NCI-H2107 treated with DMSO at 0.1 percent for 48 hours (cell line): ENCODE results near the gene TMEM144.
"Not testable (repeated sequence)": the region's sequence is repeated elsewhere in the genome, so short reads cannot be mapped to it uniquely, and the experiment has no call there.

ENCODE experiments used
- DNase-seq: peaks from one replicate; lab custom pipeline; 2025; ENCODE audit not compliant: unreplicated experiment; lab: John Stamatoyannopoulos, UW

Gene TMEM144

DNA sequence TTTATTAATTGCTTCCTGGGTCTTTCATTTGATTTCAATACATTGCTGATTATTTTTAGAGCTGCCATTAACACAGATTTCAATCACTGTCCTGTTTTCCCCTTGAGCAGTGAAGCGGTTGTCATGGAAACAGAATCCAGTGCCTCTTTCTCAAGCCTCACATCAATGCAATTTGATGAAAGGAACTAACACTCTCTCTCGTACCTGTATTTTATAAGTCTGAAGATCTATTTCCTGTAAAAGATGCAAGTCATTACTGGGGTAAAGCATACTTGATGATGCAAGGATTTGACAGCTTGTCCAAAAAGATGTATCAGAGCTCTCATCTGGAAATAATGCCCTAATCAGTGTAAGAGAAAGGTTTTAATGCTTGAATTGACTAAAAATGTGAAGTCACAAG lies 19.6 kb upstream of the TMEM144 start:
- no peak for DNase-seq

DNA sequence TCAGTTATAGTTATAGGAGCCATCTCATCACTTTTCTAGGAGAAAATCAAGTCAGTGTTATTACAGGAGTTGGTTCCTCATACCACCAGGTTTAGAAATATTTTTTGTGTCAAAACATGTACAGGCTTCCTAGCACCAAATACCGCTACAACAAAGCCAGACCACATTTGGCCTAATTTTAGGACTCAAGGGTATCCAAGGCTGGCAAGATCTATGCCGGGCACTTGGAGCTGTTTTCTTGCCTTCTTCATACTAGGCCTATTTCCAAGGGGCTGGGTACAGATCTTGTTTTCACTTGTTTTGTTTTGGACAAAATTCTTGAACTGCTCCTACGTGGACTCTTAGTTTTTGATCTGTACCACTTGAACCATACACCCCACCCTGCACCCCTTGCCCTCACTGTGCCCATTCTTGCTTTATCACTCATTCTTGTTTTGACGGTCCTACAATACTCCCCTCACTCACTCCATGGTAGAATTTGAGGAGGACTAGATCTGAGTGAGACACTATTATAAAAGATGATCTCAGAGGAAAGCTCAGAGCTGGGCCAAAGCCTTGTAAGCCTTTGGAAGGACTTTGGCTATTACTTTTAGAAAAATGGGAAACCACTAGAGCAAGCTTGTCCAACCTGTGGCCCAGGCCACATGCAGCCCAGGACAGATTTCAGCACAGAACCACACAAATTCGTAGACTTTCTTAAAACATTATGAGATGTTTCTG lies 17.7 kb upstream of the TMEM144 start:
- no peak for DNase-seq

DNA sequence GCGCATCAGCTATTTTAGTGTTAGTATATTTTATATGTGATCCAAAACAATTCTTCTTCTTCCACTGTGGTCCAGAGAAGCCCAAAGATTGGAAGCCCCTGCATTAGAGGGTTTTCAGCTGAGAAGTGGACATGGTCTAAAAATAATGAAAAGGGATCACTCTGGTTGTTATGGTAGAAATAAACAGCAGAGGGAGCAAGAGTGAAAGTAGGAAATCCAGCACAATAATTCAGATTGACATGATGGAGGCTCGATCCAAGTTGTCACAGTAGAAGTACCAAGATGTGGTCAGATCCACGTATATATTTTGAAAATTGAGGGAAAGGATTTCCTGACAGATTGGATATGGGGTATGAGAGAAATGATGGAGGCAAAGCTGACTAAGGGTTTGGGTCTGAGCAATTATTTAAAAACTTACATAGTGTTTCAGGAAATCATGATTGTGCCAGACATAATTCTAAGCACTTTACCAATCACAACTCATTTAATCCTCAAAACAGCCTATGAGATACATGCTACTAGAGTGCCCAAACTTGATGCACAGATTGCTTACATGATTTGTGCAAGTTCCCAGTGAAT lies 17.0 kb upstream of the TMEM144 start:
- DNase-seq: no peak

DNA sequence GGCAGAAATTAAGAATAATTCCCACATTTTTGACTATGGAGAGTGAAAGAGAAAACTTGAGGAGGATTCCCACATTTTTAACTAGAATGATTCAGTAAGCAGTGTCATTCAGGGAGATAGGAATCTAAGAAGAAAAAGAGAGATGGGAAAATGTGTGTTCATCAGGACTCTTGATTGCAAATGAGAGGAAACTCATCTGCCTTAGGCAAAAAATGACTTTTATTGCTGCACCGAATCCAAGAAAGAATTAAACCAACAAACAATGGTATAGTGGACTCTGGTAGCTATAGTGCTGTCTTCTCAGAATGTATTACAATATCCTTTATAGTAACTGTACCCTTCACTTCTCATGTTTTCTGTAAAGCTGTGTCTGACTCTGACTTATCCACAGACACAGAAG lies 15.0 kb upstream of the TMEM144 start:
- DNase-seq: no peak

DNA sequence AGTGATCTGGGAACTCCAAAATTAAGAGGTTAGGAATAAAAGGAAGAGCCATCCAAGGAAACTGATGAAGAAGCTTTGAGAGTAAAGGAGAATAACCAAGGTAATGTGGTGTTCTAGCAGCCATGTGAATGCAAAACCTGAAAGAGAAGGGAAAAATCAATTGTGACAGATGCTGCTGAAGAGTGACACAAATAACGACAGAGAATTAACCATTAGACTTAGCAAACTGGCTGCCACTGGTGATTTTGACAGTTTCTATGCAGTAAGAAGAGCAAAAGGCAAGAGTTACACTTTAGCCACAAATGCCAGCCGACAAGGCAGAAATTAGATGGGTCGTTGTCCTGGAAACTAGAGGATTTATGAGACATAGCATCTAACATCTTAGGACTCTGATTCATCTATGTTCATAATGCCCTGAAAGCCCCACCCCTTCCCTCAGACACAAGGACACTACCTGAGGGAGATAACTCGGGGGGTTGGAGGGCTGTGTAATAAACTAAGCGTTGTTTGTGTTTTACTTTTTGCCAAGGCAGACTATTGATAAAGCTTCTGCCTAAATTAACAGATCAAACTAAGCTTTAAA lies 13.0 kb upstream of the TMEM144 start:
- DNase-seq: no peak

DNA sequence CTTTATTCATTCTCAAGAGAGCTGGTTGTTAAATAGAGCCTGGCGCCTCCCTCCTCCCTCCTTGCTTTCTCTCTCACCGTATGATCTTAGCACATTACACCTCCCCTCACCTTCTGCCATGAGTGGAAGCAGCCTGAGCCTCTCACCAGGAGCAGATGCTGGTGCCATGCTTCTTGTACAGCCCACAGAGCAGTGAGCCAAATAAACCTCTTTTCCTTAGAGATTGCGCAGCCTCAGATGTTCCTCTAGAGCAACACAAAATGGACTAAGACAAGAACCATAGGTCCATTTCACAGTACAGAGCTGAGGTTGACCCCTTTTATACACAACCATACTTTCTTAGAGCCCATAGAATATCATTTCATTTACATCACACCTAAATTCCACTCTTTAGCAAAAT lies 10.1 kb upstream of the TMEM144 start:
- DNase-seq: no peak

DNA sequence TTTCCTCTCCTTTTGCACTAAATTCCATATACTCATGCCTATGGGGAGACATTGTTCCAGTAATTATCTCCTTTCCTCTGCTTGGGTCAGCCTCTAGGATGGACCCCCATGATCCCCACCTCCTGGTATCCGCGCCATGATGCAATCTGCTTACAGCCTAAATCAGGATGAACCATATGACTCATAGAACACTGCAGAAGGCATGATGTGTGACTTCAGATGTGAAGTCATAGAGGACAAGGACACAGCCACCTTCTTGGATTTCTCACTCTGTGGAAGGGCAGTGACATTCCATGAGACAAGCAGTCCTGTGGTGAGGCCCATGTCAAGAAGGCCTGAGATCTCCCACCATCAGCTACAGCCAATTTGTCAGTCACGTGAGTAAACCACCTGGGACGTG lies 9.0 kb upstream of the TMEM144 start:
- DNase-seq: no peak

DNA sequence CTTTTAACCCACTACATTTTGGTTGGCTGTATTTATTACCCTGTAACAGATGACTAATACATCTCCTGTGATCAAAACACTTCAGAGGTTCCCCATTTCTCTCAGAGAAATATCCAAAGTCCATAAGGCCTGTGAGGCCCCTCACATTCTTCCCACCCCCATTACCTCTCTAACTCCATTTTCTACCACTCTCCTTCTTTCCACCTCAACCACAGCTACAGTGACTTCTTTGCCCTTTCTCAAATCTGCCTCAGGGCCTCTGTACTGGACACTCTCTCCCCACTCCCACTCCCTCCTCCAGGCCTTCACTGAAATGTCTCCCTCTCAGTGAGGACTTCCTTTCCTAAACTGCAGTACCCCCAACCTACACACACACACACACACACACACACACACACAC lies 8.4 kb upstream of the TMEM144 start:
- no peak for DNase-seq

DNA sequence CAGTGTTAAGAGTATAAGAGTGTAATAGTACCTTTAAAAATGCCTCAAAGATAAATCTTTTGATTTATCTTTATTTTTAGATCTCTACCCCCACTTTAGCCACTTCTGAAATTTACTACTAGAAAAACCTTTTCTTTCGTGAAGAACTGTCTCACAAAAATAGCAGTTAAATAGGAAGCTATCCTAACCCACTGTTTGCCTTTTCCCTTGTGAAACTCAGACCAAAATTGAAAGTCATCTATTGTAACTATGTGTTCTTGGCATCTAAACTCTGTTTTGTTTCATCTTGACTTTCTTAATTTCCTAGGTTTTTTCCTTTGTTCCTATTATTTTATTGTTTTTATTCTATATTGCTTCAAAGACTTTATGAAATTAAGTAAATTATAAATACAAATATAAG lies 7.8 kb upstream of the TMEM144 start:
- DNase-seq: no peak

DNA sequence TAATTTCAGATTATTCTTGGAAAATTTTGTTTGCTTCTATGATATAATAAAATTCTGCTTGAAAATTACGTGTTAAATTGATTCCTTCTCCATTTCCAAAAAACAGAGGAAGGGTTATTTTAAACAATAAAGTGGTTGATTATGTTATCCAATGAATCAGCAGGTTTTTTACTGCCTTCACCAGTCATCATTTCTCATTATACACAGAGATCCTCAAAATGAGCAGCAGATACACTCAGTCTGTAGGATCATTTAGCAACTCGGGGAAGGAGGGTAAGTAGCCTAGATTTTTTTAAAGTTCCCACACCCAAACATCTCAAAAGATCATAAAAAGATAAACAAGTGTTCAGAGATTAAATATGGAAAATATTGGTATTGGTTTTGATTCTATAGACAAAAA lies 6.8 kb upstream of the TMEM144 start:
- no peak for DNase-seq

DNA sequence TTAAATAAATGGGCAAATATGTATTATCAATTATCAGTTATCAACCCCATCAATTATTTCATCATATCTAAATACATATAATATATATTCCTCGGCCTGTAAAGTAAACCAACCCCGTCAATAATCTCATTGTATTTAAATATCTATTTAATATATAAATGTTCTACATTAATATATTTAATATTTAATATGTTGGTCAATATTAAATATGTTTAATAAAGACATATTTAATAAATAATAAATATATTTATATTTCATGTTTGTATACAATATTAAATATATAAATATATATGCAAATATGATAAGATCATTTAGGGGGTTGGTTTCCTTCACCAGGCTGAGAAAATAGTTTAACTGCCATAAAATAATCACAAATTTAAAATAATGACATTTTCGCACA lies 6.4 kb upstream of the TMEM144 start:
- DNase-seq: no peak

DNA sequence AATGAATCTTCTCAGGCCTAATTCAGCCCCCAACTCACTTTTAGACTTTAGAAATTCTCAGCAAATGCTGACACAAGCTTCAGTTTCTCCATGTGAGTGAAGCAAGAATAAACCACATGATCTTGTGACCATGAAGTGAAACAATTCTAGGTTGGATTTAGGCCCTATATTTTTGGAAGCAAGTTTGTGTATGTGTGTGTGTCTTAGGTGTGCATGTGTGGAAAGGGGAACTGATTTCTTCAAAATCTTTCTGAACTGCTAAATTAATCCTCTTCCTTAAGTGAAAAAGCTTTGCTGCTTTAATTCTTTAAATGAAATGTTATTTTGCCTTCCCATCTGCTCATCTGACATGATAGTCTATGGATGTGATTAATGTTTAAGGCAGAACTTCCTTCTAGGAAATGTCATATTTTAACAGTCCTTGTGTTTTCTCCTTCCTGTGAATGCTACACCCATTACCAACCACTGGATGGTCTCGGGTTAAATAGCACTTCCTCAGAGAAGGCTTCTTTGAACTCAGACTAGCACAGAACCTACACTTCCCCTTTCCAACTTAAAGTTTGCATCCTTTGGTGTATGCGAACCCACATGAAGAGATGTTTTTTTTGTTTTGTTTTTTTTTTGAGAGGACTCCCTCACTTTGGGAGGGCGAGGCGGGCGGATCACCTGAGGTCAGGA lies 1.2 kb upstream of the TMEM144 start:
- DNase-seq: no peak

DNA sequence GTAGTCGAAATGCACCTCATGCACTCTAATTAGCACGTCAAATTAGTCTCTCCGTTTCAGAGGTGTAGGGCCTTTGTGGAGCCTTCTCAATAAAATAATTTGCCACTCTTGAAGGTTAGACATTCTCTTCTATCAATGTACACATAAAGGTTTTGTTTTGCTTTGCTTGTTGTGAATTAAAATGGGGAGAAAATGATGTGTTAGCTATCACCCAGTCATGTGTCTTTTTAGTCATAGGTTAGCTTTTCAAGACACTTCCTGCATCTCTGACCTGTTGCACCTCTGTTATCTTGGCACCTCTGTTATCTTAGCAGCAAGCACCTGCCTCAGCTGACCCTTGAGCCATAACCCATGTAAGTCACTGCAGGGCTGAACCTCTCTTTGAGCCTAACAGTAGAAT lies 936 bp downstream of the TMEM144 start:
- no peak for DNase-seq

DNA sequence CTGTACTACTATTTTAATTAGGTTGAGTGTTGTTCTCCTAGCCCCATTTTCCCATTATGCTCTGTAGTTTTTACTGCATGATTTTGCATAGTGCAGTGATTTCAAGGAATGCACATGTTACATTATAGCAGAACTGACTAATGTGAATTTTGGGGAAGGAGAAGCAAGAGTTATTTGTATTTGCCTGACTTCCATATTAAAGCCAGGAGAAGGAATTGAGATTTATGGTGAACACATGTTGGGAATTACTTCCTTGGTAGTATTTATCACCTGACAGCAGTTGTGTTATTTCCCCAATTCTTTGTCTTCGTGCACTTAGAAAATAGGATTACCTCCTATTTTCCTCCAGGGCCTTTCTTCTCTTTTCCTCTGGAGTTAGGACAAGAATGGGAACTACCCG lies 3.2 kb downstream of the TMEM144 start:
- no peak for DNase-seq

DNA sequence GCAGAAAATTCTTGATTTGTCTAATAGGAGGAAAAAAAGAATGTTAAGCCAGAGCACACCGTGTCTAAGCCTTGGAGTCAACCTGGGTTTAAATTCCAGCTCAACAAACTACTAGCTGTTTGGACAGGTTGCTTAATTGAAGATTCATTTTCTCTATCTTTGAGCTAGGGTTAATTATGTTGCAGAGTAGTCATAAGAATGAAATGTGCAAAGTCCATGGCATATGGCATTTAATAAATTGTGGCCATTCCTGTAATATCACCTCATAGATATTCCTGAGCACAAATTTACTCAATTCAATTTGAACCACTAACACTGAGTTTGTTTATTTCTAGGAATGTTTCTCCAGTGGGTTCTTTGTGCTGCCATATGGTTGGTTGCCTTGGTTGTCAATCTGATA lies 4.6 kb downstream of the TMEM144 start:
- no peak for DNase-seq

DNA sequence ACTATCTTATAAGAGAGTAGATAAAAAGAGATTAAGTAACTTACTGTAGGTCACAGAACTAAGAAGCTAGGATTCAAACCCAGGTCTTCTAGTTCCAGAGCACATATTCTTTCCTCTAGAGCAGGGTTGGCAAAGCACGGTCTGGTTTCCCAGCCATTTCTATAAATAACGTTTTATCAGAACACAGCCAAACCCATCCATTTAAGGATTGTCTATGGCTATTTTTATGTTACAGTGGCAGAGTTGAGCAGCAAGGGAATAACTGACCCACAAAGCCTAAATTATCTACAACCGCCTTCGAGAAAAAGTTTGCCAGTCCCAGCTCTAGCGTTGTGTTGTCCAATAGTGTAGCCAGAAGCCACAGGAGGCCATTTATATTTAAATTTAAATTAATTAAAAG lies 7.5 kb downstream of the TMEM144 start:
- DNase-seq: no peak

DNA sequence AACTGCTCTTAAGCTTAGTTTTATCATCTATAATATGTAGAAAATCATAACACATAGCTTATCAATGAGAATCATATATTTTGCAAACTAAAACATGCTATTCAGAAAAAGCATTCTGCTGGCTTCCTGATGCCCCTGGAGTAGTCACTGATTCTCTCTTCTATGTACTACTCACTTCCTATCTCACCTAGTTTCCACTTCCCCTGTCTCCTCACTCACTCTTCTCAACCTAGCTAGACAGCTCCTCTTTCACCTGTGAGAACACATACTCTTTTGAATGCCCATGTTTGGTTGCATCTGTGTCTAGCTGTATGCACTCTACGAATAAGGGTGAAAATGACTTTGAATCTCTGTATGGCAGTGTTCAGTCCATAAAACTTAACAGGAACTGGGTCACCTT lies 9.3 kb downstream of the TMEM144 start:
- no peak for DNase-seq

DNA sequence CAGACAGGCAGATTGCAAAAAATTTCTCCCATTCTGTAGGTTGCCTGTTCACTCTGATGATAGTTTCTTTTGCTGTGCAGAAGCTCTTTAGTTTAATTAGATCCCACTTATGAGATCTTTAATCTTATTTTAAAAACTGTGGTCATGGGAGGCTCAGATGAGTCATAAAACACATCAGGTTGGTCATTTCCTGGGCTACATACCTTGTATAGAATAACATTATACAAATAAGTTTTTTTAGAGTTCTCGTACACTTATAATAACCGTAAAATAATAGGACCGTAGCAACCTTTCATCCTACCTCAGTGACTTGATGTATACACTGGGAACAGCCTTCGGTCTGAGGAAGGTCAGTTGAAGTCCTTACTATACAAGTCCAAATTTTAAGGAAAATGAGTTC lies 14.0 kb downstream of the TMEM144 start:
- DNase-seq: not testable (repeated sequence)

DNA sequence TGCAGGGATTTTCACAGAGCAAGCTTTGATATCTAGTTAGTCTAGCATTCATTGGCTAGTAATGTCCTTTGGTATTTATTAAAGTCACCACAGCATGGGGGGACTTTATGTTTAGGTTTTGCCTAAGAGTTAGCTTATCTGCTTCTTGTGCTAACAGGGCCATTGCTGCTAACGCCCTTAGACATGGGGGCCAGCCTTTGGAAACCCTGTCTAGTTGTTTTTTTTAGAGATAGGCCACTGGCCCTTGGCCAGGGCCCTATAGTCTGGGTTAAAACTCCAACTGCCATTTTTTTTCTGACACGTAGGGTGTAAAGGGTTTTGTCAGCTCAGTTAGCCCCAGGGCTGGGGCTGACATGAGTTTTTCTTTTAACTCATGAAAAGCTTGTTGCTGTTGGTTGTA lies 14.7 kb downstream of the TMEM144 start:
- not testable (repeated sequence) for DNase-seq

DNA sequence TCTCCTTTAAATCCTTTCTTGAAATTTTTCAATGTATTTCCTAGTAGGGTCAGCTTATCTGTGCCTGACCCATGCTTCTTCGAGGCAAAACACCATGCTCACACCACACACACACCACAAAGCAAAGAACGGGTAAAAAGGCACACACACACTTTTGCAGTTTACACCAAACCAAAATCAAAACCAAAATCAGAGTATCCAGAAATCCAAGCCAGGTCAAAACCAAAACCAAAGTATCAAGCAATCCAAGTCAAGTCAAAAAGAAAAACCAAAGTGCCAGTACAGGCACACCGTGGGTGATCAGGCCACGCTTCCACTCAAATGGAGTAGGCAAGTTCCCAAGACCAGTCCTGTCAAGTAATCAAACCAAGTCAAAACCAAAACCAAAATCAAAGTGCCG lies 17.6 kb downstream of the TMEM144 start:
- DNase-seq: not testable (repeated sequence)

DNA sequence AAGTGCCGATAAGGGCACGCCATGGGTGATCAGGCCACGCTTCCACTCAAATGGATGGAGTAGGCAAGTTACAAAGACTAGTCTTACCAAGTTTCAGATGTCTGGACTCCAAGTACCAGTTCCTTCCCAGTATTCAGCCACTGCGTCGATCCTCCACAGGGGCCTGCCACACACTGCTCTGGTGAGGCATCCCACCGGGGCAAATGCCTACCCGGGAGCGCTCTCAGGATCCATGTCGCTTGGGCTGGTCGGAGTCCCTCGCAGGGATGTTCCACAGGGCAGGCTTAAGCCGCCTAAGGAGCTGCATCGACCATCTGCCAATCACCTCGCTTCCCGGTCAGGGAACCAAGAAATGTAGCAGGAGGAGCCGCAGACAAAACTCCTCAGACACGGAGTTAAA lies 18.1 kb downstream of the TMEM144 start:
- not testable (repeated sequence) for DNase-seq

DNA sequence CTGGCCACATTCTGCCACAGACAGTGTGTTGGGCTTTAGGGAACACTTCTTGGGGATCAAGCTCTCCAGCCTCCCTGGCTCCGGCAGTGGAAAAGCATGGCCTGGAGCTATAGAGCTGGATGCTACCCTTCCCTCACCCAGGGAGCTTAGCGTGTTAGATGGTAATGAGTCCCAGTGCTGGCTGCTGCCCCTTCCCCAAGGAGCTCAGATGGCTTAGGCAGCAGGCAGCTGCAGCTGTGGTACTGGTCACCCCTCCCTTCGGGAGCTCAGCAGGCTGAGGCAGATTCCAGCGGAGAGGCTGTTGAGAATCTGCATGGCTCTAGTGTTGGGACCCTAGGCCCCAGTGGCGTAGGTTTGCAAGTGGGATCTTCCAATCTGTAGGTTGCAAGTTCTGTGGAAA lies 19.5 kb downstream of the TMEM144 start:
- DNase-seq: no peak
